SK-N-SH treated with all-trans-retinoic acid at 6 μM for 48 hours (cell line): ENCODE data around the gene THRB.

ENCODE experiments used
- CREB5 ChIP-seq: fragments of 250-450 bp; sonication (Bioruptor Pico); IDR thresholded peaks from 2 replicates; pipeline ENCODE4 v1.5.1; 2020; ENCODE audit warnings: low read depth, mild to moderate bottlenecking, moderate library complexity
- ISL1 ChIP-seq: fragments of 250-450 bp; sonication (Bioruptor Pico); IDR thresholded peaks from 2 replicates; pipeline ENCODE4 v2.1.2; 2022; ENCODE audit warnings: mild to moderate bottlenecking, moderate library complexity
- PATZ1 ChIP-seq: fragments of 250-450 bp; sonication (Bioruptor Pico); IDR thresholded peaks from 2 replicates; pipeline ENCODE4 v1.8.0; 2020; ENCODE audit warnings: mild to moderate bottlenecking, moderate library complexity, borderline replicate concordance
- SNAI2 ChIP-seq: fragments of 250-450 bp; sonication (Bioruptor Pico); IDR thresholded peaks from 2 replicates; pipeline ENCODE4 v1.5.0; 2020; ENCODE audit warnings: mild to moderate bottlenecking, moderate library complexity
- TCF4 ChIP-seq: fragments of 250-450 bp; sonication (Bioruptor Pico); IDR thresholded peaks from 2 replicates; pipeline ENCODE4 v1.8.0; 2021; ENCODE audit warnings: mild to moderate bottlenecking, moderate library complexity, borderline replicate concordance
- ZC3H10 ChIP-seq: fragments of 250-450 bp; sonication (Bioruptor Pico); IDR thresholded peaks from 2 replicates; pipeline ENCODE4 v1.5.1; 2021; ENCODE audit warnings: mild to moderate bottlenecking, moderate library complexity
- ZFP3 ChIP-seq: fragments of 250-450 bp; sonication (Bioruptor Pico); IDR thresholded peaks from 2 replicates; pipeline ENCODE4 v1.5.0; 2020; ENCODE audit warnings: mild to moderate bottlenecking, moderate library complexity

- no peak for TF ChIP-seq ZFP3 (CRISPR knock-in tag)
- no peak for TF ChIP-seq PATZ1 (CRISPR knock-in tag)
- no peak for TF ChIP-seq ISL1 (CRISPR knock-in tag)
- no peak for TF ChIP-seq ZC3H10
- TF ChIP-seq CREB5: no peak
- no peak for TF ChIP-seq SNAI2 (CRISPR knock-in tag)
- no peak for TF ChIP-seq TCF4 (CRISPR knock-in tag)
These were observed 109.5 kb downstream of the THRB start for GRCh38 chr3:24385012-24385615.
